ENCODE data around the gene GRIA3.

DNA sequence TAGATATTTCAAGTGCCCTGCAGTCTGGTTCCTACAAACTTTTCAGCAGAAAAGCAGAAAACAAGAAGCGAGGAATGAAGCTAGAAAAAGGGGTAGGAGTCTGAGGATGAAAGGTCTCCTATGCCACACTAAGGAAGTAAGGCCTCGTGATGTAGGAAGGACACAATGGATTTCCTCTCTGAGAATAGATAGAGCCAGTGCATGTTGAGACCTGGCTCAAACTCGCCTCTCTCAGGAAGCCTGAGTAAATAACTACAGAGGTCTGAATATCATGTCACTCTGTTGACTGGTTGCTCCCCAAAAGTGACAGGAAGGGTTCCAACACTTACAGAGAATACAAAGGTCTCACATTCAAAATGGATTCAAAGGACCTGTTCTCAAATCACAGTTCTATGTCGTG is 93.3 kb downstream of the GRIA3 start:
- no peak for TF ChIP-seq GATA2 (IDR thresholded peaks at IDR 0.05; ENCODE audit: low read depth, low read length)
- no peak for TF ChIP-seq GATA3 (IDR thresholded peaks at IDR 0.05; ENCODE audit: low read depth, low read length)

Data from SH-SY5Y (cell line).